Posterior cingulate gyrus (tissue), 11 donors: ENCODE data around the gene MGARP.
"Not testable (repeated sequence)": the region's sequence is repeated elsewhere in the genome, so short reads cannot be mapped to it uniquely, and the experiment has no call there.

Experiments
- DNase-seq, 10 donors: peaks; one replicate each; pipeline versions ENCODE4 v3.0.0 to v3.0.0-alpha.2; 2020 to 2021; ENCODE audit warnings: mixed read lengths in 3 of 10
- intact Hi-C: fragments of 100-400 bp; cut with DNase I; formaldehyde crosslinking; loops from one replicate; pipeline ENCODE4 v1.15.1; 2023

Gene MGARP

GRCh38 chr4:139279760-139280620, at the start of gene MGARP:
MGARP (minus strand) TSS chr4:139280225; CDS start chr4:139280158, 67 bp downstream.
- intact Hi-C loops = no loop called here

GRCh38 chr4:139329665-139330200, 49.7 kb upstream of the MGARP start:
- intact Hi-C loops = no loop called here
- DNase-seq = no peak

More at GRCh38 chr4:139279760-139280620, at the start of gene MGARP:
- DNase-seq = peak in 8 of 10 donors; percentile 24 to 91 (median 54)

GRCh38 chr4:139324620-139325019, 44.6 kb upstream of the MGARP start:
- DNase-seq = no peak
- intact Hi-C loops = no loop called here

- DNase-seq, intact Hi-C loops: not testable (repeated sequence)
These were observed 42.5 kb upstream of the MGARP start for GRCh38 chr4:139322541-139322940.

GRCh38 chr4:139322070-139322469, 42.0 kb upstream of the MGARP start:
- intact Hi-C loops, DNase-seq: not testable (repeated sequence)

GRCh38 chr4:139319571-139319970, 39.5 kb upstream of the MGARP start:
- no peak for DNase-seq
- intact Hi-C loops = no loop called here

GRCh38 chr4:139317635-139318034, 37.6 kb upstream of the MGARP start:
- intact Hi-C loops = no loop called here
- no peak for DNase-seq

GRCh38 chr4:139316733-139317132, 36.7 kb upstream of the MGARP start:
- intact Hi-C loops = no loop called here
- no peak for DNase-seq

- peak in 1 of 10 donors; percentile 51 for DNase-seq
- intact Hi-C loops = no loop called here
These were observed 35.2 kb upstream of the MGARP start for GRCh38 chr4:139315221-139315675.

GRCh38 chr4:139314047-139314800, 34.2 kb upstream of the MGARP start:
- intact Hi-C loops = no loop called here
- no peak for DNase-seq

- intact Hi-C loops, DNase-seq: not testable (repeated sequence)
These were observed 33.4 kb upstream of the MGARP start for GRCh38 chr4:139313414-139313813.

- intact Hi-C loops = no loop called here
- DNase-seq = no peak
These were observed 32.7 kb upstream of the MGARP start for GRCh38 chr4:139312552-139313332.

GRCh38 chr4:139311909-139312308, 31.9 kb upstream of the MGARP start:
- no peak for DNase-seq
- intact Hi-C loops = no loop called here

GRCh38 chr4:139304920-139305319, 24.9 kb upstream of the MGARP start:
- intact Hi-C loops = loop anchor here (5.0 kb wide), 1 partner anchor 223 kb away; no protein-coding TSS in a partner anchor
- DNase-seq = no peak

GRCh38 chr4:139301821-139302611, 22.0 kb upstream of the MGARP start, which contains the start of gene NDUFC1:
NDUFC1 (minus strand) TSS chr4:139302477; CDS start chr4:139295798, 6,679 bp downstream.
- intact Hi-C loops = loop anchor here (1.0 to 5.0 kb wide), 2 partner anchors 124 to 220 kb away; no protein-coding TSS in a partner anchor
- peak in 6 of 10 donors; percentile 23 to 87 (median 34) for DNase-seq

GRCh38 chr4:139301113-139301820, 21.2 kb upstream of the MGARP start, which contains the start of gene NAA15:
NAA15 (plus strand) TSS chr4:139301505; CDS start chr4:139301778, 273 bp downstream.
- DNase-seq = peak; percentile 94 to 99 (median 97)
- intact Hi-C loops = loop anchor here (1.0 to 5.0 kb wide), 2 partner anchors 123 to 219 kb away; no protein-coding TSS in a partner anchor

GRCh38 chr4:139300431-139301112, 20.5 kb upstream of the MGARP start:
- intact Hi-C loops = loop anchor here (1.0 to 5.0 kb wide), 2 partner anchors 122 to 218 kb away; no protein-coding TSS in a partner anchor

More at GRCh38 chr4:139300431-139301112, 20.5 kb upstream of the MGARP start:
- no peak for DNase-seq
